ENCODE data around the gene KCP.

The KCP gene

GRCh38 chr7:128890306-128891109 is 20.0 kb downstream of the KCP start:
- DNase-seq (ENCODE audit: low read depth), result no peak
- TF ChIP-seq CTCF (IDR thresholded peaks at IDR 0.05; ENCODE audit: control insufficient read depth, insufficient read depth, low read depth, low read length, missing control alignments), result no peak
- H3K4me3 ChIP-seq (ENCODE audit: control insufficient read depth, low read depth, low read length), result no peak overlapping the region

- TF ChIP-seq CTCF (IDR thresholded peaks at IDR 0.05; ENCODE audit: control insufficient read depth, insufficient read depth, low read depth, low read length, missing control alignments), result no peak
- no peak for DNase-seq (ENCODE audit: low read depth)
- H3K4me3 ChIP-seq (ENCODE audit: control insufficient read depth, low read depth, low read length), result no peak overlapping the region
Observed at GRCh38 chr7:128889121-128889520, 21.4 kb downstream of the KCP start.

GRCh38 chr7:128888756-128889095 is 21.8 kb downstream of the KCP start:
- no peak for TF ChIP-seq CTCF (IDR thresholded peaks at IDR 0.05; ENCODE audit: control insufficient read depth, insufficient read depth, low read depth, low read length, missing control alignments)
- DNase-seq (ENCODE audit: low read depth), result no peak
- no peak overlapping the region for H3K4me3 ChIP-seq (ENCODE audit: control insufficient read depth, low read depth, low read length)

GRCh38 chr7:128888039-128888755 is 22.3 kb downstream of the KCP start:
- DNase-seq (ENCODE audit: low read depth), result no peak
- TF ChIP-seq CTCF (IDR thresholded peaks at IDR 0.05; ENCODE audit: control insufficient read depth, insufficient read depth, low read depth, low read length, missing control alignments), result no peak
- H3K4me3 ChIP-seq (ENCODE audit: control insufficient read depth, low read depth, low read length), result no peak overlapping the region

- DNase-seq (ENCODE audit: low read depth), result no peak
- TF ChIP-seq CTCF (IDR thresholded peaks at IDR 0.05; ENCODE audit: control insufficient read depth, insufficient read depth, low read depth, low read length, missing control alignments), result no peak
- H3K4me3 ChIP-seq (ENCODE audit: control insufficient read depth, low read depth, low read length), result no peak overlapping the region
Observed at GRCh38 chr7:128887169-128888038, 23.1 kb downstream of the KCP start.

GRCh38 chr7:128886391-128887168 is 23.9 kb downstream of the KCP start:
- DNase-seq (ENCODE audit: low read depth), result no peak
- H3K4me3 ChIP-seq (ENCODE audit: control insufficient read depth, low read depth, low read length), result no peak overlapping the region
- no peak for TF ChIP-seq CTCF (IDR thresholded peaks at IDR 0.05; ENCODE audit: control insufficient read depth, insufficient read depth, low read depth, low read length, missing control alignments)
